Fibroblast of lung (primary cell): Measurements from ENCODE around the gene IRAK1. TPM values are rescaled to one million over a fixed set of nuclear protein-coding genes. Genes with fewer than 3 reads are reported as not detected.

Source experiments
- DNase-seq, 2 donors: peaks; one replicate each; pipeline versions ENCODE4 v3.0.0 to v3.0.0-alpha.2; 2010; ENCODE audit warnings: low read depth in 2 of 2
- H2AFZ ChIP-seq: 2 replicates; pipeline ENCODE4 v1.5.1; 2012; ENCODE audit warnings: low read length, control low read depth, inconsistent platforms
- H3K27ac ChIP-seq: 2 replicates; pipeline ENCODE4 v1.5.1; 2011; ENCODE audit warnings: low read length, control low read depth; ENCODE audit not compliant: insufficient read depth
- H3K27me3 ChIP-seq: 2 replicates; pipeline ENCODE4 v1.5.1; 2011; ENCODE audit warnings: mild to moderate bottlenecking, low read length; ENCODE audit not compliant: control insufficient read depth, insufficient read depth
- H3K36me3 ChIP-seq: 2 replicates; pipeline ENCODE4 v1.5.1; 2011; ENCODE audit warnings: low read length; ENCODE audit not compliant: control insufficient read depth, insufficient read depth
- H3K4me1 ChIP-seq: 2 replicates; pipeline ENCODE4 v1.5.1; 2011; ENCODE audit warnings: low read length; ENCODE audit not compliant: control insufficient read depth, insufficient read depth; ENCODE audit errors: extremely low read depth
- H3K4me2 ChIP-seq: 2 replicates; pipeline ENCODE4 v1.5.1; 2011; ENCODE audit warnings: low read length, control low read depth; ENCODE audit not compliant: insufficient read depth; ENCODE audit errors: extremely low read depth
- H3K4me3 ChIP-seq, 4 experiments: fragments of 200-600 bp in 1 of 4; sonication (generic) in 1 of 4; replicated peaks in 1 of 4; 2 replicates each; pipeline ENCODE4 v1.5.1; 2011 to 2016; ENCODE audit warnings: low read length in 4 of 4, low read depth in 3 of 4, mild to moderate bottlenecking in 3 of 4, control low read depth in 2 of 4, inconsistent platforms in 1 of 4, mixed read lengths in 1 of 4; ENCODE audit not compliant: insufficient read depth in 1 of 4; ENCODE audit errors: control extremely low read depth in 1 of 4
- H3K79me2 ChIP-seq: 2 replicates; pipeline ENCODE4 v1.5.1; 2012; ENCODE audit warnings: mild to moderate bottlenecking, low read length, inconsistent platforms; ENCODE audit not compliant: control insufficient read depth, insufficient read depth
- H3K9ac ChIP-seq: 2 replicates; pipeline ENCODE4 v1.5.1; 2011; ENCODE audit warnings: mild to moderate bottlenecking, low read length, control low read depth; ENCODE audit not compliant: insufficient read depth
- H3K9me3 ChIP-seq: 2 replicates; pipeline ENCODE4 v1.5.1; 2012; ENCODE audit warnings: low read depth, low read length; ENCODE audit not compliant: control insufficient read depth, insufficient read depth
- H4K20me1 ChIP-seq: 2 replicates; pipeline ENCODE4 v1.5.1; 2011; ENCODE audit warnings: low read length; ENCODE audit not compliant: control insufficient read depth, insufficient read depth; ENCODE audit errors: extremely low read depth
- CTCF ChIP-seq, 2 donors: IDR thresholded peaks in 1 of 2; conservative IDR thresholded peaks in 1 of 2; 1 replicate in 1 of 2; 2 replicates in 1 of 2; pipeline ENCODE4 v1.5.1; 2011 to 2012; ENCODE audit warnings: low read length in 2 of 2, control low read depth in 1 of 2, inconsistent platforms in 1 of 2, low read depth in 1 of 2, mild to moderate bottlenecking in 1 of 2
- EZH2 ChIP-seq: IDR thresholded peaks from 2 replicates; pipeline ENCODE4 v1.5.1; 2012; ENCODE audit warnings: low read length, control low read depth, mild to moderate bottlenecking; ENCODE audit errors: missing control alignments
- polyA plus RNA-seq, 2 donors: library from polyadenylated mRNA; depleted of rRNA in 1 of 2; stranded (reverse) in 1 of 2; unstranded in 1 of 2; fragments of >200 nt; gene quantifications; 2 replicates each; pipeline ENCODE4 v1.2.1, GENCODE V29; 2011 to 2012; ENCODE audit warnings: missing spikeins in 1 of 2
- total RNA-seq: library from RNA; depleted of rRNA; stranded (reverse); fragments of >200 nt; gene quantifications from 2 replicates; pipeline ENCODE4 v1.2.1, GENCODE V29; 2014

The IRAK1 gene
- total and polyA plus RNA-seq, 2 donors (not counting 1 experiment from before 2014, with no cell fraction given): 25.9 to 65.9 TPM

DNA sequence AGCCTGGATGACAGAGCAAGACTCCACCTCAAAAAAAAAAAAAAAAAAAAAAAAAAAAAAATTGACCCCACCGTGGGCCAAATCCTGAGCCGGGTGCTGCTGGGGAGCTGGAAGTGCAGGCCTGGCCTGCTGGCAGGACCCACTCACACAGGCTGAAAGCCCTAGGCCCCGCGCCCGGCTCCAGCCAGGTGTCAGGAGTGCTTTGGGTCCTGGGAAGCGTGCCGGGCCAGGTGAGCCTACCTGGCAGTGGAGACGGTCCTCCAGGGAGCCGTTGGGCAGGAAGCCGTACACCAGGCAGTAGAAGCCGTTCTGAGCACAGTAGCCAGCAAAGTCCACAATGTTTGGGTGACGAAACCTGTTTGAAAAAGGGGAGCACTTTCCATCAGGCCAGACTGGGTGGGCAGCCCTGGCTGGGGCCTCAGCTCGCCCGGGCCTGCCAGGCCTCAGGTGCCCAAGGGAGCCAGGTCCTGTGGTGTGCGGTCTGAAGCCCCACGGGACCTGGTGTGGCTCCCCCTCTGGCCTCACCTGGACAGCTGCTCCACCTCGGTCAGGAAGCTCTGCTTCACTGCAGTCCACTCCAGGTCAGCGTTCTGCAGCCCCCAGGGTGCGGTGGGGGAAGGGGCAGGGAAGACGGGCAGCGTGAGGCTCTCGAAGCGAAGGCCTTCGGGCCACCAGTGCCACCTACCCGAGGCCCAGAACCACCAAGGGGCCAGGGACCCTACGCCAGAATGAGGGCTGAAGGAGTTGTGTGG is 1.8 kb downstream of the IRAK1 start:
- no peaks in the 10 kb centered on the region for H4K20me1 ChIP-seq
- no peak for DNase-seq
- H2AFZ ChIP-seq: no peak overlapping the region
- no peaks in the 10 kb centered on the region for H3K9me3 ChIP-seq
- H3K4me3 ChIP-seq: peak overlapping the region in 1 of 4 experiments; percentile 58
- no peaks in the 10 kb centered on the region for H3K27me3 ChIP-seq
- no peak for TF ChIP-seq EZH2
- TF ChIP-seq CTCF (conservative IDR thresholded peaks at IDR 0.05 in 1 of 2, IDR thresholded peaks at IDR 0.05 in 1 of 2; ENCODE audit: low read depth in 1 of 2, low read length in 2 of 2): no peak
- no peak overlapping the region for H3K27ac ChIP-seq
- H3K9ac ChIP-seq: no peak overlapping the region
- peaks cover 2% of the 10 kb centered on the region for H3K4me1 ChIP-seq
- H3K4me2 ChIP-seq: peak overlapping the region; percentile 75
- peaks cover 14% of the 10 kb centered on the region for H3K79me2 ChIP-seq
- peaks cover 9% of the 10 kb centered on the region for H3K36me3 ChIP-seq

- peaks cover 11% of the 10 kb centered on the region for H3K36me3 ChIP-seq
- H3K9me3 ChIP-seq: no peaks in the 10 kb centered on the region
- no peak overlapping the region for H3K27ac ChIP-seq
- no peak overlapping the region for H3K9ac ChIP-seq
- peaks cover 2% of the 10 kb centered on the region for H3K4me1 ChIP-seq
- no peak overlapping the region for H3K4me2 ChIP-seq
- no peak for TF ChIP-seq EZH2
- TF ChIP-seq CTCF (conservative IDR thresholded peaks at IDR 0.05 in 1 of 2, IDR thresholded peaks at IDR 0.05 in 1 of 2; ENCODE audit: low read depth in 1 of 2, low read length in 2 of 2): no peak
- H3K4me3 ChIP-seq: no peak overlapping the region
- H3K27me3 ChIP-seq: no peaks in the 10 kb centered on the region
- no peak for DNase-seq
- no peak overlapping the region for H2AFZ ChIP-seq
- H4K20me1 ChIP-seq: no peaks in the 10 kb centered on the region
- H3K79me2 ChIP-seq: peaks cover 14% of the 10 kb centered on the region
These were observed 3.2 kb downstream of the IRAK1 start for GRCh38 chrX:154016366-154017076.

DNA sequence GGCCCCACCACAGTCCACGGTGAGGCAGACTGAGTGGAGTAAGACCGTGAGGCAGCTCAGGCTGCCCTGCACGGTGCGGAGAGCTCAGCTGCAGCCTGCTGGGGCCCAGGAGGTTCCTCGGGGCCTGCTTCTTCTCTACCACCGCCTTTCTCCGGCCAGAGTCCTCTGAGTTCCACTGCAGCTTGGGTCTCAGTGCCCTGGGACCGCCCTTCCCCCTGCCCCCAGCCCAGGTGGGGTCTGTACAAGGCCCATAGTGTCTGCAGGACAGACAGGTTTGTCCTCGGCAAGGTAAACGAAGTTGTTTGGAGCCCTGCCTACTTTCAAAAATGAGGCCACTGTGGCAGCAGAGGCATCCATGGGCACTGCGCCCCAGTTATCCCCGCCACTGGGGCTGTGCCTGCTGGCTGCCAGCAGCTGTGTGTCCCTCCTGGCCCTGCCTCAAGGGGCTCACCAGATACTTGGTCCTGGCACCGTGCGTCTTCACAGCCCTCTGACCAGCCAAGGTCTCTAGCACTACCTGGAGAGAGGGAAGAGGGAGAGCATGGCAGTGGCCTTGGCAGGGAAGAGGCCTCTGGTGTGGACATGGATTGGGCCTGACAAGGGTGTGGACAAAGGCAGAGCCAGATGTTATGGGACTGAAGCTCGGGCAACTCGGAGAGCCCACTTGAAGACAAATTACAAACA is 4.0 kb downstream of the IRAK1 start:
- Histone ChIP-seq H3K9me3 (no peaks in the 10 kb centered on the region), H3K4me3 (no peak overlapping the region), H3K27ac (no peak overlapping the region), H4K20me1 (no peaks in the 10 kb centered on the region), H2AFZ (no peak overlapping the region), H3K27me3 (no peaks in the 10 kb centered on the region), H3K9ac (no peak overlapping the region), H3K4me2 (no peak overlapping the region), H3K36me3 (peaks cover 13% of the 10 kb centered on the region), H3K79me2 (peaks cover 14% of the 10 kb centered on the region), H3K4me1 (no peaks in the 10 kb centered on the region)
- TF ChIP-seq CTCF (conservative IDR thresholded peaks at IDR 0.05 in 1 of 2, IDR thresholded peaks at IDR 0.05 in 1 of 2; ENCODE audit: low read depth in 1 of 2, low read length in 2 of 2): no peak
- DNase-seq: no peak
